ENCODE results near the gene DCP1B. TPM values are rescaled to one million over a fixed set of nuclear protein-coding genes. Genes with fewer than 3 reads are reported as not detected.

The DCP1B gene
- total RNA-seq, 1 donor from 2014 or later, result 13.6 TPM

DNA sequence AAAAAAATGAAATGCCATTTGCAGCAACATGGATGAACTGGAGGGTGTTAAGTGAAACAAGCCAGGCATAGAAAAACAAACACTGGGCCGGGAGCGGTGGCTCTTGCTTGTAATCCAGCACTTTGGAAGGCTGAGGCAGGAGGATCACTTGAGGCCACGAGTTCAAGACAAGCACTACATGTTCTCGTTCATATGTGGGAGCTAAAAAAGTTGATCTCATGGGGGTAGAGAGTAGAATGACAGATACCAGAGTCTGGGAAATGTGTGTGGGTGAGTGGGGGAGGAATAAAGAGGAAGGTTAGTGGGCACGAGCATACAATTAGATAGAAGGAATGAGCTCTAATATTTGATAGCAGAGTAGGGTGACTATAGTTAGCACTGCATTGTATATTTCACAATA is 107.3 kb downstream of the DCP1B start:
- Mint-ChIP-seq H3K27me3 (ENCODE audit: unreplicated experiment) (no peaks in the 10 kb centered on the region), H3K4me3 (ENCODE audit: unreplicated experiment) (no peak overlapping the region), H3K9me3 (ENCODE audit: unreplicated experiment) (no peaks in the 10 kb centered on the region), H3K4me1 (ENCODE audit: unreplicated experiment) (no peaks in the 10 kb centered on the region), H3K36me3 (ENCODE audit: low read depth, unreplicated experiment) (no peaks in the 10 kb centered on the region), H3K27ac (ENCODE audit: unreplicated experiment) (no peak overlapping the region)
- no peak for TF ChIP-seq CTCF (IDR thresholded peaks at IDR 0.05; ENCODE audit: unreplicated experiment)
- DNase-seq (ENCODE audit: low spot score), result no peak

Other genes starting within 250 kb of the DCP1B start
- not detected for gene LRTM2, start 183.9 kb downstream of the DCP1B start, total RNA-seq (ENCODE audit: unreplicated experiment)
- gene CACNA2D4, start 85.8 kb downstream of the DCP1B start, total RNA-seq (ENCODE audit: unreplicated experiment), result 0.28 TPM
- 11.1 TPM for gene CACNA1C, start 48.5 kb upstream of the DCP1B start, total RNA-seq (ENCODE audit: unreplicated experiment)